ENCODE data around the gene PCGF3.
A peak's percentile ranks its signal among the peaks of the same experiment; 100 is the strongest.
"Not testable (repeated sequence)": the region's sequence is repeated elsewhere in the genome, so short reads cannot be mapped to it uniquely, and the experiment has no call there.

PCGF3 gene

DNA sequence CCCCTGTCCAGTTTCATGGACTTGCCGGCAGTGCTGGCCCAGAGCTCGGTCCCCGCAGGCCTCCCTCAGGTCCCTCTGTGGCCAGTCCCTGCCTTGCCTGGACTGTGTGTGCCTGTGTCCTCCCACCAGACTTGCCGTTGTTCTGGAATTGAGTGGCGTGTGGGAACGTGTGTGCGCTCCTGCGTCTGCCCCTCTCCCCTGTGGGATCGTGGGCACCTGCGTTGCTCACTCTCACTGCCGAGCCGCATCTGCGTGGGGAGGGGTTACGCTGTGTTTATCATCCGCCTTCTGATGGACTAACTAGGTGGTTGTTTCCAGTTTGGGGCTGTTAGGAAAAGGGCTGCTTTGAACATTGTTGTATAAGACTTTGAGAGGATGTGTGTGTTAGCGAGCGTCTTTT is 21.2 kb downstream of the PCGF3 start:
- no peak for DNase-seq

DNA sequence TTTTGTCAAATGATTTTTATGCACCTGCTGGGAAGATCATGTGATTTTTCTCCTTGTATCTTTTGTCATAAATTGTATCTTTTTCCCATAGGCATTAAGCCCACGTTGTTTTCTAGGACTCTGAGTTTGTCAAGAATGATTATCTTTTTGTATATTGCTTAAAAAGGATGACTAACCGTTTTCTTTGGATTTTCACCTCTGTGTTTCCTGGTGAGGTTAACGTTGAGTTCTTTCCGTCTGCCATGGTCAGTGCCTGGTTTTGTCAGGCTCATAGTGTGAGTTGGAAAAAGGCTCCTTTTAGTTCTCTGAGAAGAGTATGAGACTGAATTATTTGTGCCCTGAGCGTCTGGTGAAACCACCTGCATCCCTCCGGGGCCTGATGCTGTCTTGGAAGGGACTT is 21.9 kb downstream of the PCGF3 start:
- no peak for DNase-seq

DNA sequence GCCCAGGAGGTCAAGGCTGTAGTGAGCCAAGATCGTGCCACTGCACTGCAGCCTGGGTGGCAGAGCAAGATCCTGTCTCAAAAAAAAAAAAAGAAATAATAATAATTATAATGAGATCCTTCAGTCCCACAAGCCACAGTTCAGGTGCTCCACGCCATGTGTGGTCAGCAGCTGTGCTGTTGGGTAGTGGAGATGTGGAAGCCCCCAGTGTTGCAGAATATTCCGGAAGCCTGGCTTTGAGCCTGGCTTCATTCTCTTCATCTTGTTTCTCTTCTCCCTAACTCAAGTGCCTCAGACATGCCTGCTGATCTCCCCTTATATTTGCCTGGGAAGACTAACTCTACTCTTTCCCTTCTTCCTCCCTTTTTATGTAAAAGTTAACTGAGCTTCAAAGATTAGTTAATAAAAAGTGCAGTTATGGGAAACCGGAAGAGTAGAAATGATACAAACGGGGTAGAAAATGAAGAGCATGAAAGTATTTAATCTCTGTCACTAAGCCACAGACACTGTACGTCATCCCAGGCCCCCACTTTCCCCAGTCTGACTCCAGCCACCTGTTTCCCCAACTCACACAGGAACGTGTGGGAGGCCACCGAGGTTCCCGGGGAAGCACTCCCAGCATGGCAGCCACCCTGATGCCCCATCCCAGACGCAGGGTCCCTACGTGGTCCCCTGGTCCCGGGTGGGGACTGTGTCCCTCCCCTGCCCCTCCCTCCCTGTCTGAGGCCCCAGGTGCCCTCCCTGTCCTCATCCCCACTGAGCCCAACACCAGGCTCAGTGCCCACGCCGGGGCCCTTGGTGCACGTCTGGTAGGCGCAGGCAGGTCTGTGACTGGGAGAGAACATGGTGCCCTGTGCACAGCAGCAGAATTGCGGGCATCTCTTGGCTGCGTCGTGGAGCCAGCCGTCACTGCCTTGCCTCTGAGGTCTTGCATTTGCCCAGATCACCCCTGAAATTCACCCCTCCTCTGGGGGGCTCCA is 24.0 kb downstream of the PCGF3 start:
- no peak for DNase-seq

DNA sequence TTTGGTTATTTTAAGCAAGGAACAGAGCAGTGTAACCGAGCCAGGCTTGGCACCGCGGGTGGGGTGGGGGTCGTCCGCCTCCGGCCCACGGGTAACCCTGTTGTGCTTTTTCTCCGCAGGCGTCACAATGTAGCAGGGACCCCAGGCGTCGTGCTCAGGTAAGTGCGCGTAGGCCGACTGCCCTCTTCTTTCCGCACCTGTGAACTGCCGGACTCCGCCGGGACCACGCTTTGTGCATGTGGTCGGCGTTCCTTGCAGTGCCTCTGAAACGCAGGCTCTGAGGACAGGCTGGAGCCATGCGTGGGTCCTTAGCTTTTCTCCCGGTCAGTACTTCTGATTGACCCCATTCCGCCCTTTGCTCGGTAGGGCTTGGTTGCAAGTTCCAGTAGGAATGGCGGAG is 24.9 kb downstream of the PCGF3 start:
- DNase-seq: no peak

DNA sequence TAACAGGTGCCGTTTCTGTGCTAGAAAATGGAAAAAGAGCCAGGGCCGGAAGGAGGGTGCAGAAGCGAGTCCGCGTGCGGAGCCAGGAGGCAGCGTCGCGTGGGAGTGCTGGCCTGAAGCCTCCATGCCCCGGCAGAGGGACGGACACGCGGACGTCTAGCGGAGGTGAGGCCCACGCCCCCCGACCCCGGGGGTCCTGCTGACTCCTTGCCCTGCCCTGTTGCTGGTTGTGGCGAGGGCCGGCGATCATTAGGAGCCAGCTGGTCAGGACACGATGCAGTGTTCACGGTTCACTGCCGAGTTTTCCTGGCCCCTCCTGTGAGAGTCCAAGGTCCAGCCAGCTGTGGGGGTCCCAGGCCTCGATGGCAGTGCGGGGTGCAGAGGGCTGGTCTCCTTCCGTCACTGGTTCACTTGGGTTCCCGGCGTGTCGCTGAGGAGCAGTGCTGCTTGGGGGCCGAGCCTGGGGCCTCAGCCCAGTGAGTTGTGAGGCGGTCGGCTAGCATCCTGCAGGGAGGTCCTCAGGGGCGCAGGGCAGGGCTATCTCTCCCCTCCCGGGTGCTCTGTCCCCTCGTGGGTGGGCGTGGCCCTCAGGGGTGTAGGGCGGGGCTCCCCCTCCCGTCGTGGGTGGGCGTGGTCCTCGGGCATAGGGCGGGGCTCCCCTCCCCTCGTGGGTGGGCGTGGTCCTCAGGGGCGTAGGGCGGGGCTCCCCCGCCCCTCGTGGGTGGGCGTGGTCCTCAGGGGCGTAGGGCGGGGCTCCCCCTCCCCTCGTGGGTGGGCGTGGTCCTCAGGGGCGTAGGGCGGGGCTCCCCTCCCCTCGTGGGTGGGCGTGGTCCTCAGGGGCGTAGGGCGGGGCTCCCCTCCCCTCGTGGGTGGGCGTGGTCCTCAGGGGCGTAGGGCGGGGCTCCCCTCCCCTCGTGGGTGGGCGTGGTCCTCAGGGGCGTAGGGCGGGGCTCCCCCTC is 25.6 kb downstream of the PCGF3 start:
- not testable (repeated sequence) for DNase-seq

DNA sequence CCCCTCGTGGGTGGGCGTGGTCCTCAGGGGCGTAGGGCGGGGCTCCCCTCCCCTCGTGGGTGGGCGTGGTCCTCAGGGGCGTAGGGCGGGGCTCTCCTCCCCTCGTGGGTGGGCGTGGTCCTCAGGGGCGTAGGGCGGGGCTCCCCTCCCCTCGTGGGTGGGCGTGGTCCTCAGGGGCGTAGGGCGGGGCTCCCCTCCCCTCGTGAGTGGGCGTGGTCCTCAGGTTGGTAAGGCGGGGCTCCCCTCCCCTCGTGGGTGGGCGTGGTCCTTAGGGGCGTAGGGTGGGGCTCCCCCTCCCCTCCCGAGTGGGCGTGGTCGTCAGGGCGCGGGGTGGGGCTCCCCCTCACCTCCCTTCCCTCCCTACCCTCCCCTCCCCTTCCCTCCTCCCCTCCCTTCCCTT is 26.3 kb downstream of the PCGF3 start:
- not testable (repeated sequence) for DNase-seq

DNA sequence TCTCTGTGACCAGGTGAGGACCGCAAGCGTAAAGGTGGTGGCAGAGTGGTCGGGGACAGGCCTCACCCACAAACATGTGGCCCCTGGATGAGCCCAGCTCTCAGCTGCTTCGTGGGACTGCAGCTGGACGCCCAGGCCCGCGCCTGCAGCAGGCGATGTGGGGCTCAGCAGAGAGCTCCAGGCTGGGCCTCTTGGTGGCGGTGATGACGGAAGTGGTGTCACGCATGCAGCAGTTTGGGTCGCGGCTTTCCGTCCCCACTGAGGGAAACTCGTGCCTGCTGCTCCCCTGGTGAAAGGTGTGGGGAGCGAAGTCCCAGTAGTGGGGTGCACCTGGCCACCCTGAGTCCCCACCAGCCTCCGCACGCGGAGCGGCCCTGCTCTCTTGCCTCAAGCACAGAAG is 26.9 kb downstream of the PCGF3 start:
- DNase-seq: no peak

DNA sequence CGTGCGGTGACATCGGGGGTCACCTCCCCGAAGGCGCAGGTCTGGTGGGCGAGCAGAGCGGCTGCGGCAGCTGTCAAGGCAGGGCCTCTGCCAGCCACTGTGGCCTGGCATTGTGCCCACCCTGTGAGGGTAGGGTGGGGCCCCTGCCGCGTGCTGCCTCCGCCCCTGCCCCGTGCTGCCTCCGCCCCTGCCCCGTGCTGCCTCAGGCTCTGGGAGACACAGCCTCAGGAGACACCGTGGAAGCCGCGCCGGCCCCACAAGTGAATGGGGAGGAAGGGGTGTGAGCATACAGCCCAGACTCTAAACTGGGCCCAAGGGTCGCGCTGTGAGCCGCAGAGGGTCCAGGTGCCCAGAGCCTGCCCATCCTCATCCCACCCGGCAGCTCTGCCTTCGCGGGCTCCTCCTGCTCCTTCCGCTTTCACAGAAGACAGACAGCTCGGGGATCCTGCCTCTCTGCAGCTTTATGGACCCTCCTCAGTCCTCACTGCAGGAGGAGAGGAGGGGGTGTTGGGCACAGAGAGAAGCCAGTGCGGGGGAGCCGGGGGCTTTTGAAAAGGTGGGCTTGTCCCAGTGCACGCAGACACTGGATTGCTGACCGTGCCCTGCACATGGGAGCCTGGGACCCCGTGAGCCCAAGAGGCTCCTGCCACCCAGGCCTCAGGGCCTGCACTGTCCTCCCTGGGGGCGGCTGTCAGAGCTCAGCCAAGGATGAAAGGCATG is 27.4 kb downstream of the PCGF3 start:
- no peak for DNase-seq

DNA sequence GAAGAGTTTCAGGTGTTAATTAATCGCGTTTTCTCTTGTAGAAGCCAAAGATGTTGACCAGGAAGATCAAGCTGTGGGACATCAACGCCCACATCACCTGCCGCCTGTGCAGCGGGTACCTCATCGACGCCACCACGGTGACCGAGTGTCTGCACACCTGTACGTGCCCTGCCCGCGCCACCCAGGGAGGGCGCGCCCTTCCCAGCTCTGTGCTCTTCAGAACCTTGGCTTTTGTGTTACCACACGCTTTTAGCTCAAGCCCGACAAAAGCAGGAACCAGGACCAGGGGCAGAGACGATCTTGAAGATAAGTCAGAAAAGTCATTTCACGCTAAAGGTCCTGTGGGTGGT is 28.0 kb downstream of the PCGF3 start:
- DNase-seq: no peak

DNA sequence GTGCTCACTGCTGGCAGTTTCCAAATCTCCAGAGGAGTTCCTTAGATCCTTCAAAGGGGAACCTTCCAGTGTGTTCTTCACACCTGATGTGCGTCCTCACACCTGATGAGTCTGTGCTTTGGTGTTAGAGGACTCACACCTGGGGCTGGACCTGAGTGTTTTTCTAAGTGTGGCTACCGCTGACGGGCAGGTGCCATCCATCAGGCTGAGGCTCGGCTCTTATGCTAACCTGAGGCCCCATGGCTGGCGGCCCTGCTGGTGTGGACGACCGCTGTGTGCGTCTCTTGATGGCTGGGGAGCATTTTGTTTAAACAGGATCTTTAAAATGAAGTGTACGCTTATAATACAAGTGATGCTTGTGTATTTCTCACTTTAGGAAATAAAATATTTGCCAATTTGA is 28.4 kb downstream of the PCGF3 start:
- DNase-seq: no peak

DNA sequence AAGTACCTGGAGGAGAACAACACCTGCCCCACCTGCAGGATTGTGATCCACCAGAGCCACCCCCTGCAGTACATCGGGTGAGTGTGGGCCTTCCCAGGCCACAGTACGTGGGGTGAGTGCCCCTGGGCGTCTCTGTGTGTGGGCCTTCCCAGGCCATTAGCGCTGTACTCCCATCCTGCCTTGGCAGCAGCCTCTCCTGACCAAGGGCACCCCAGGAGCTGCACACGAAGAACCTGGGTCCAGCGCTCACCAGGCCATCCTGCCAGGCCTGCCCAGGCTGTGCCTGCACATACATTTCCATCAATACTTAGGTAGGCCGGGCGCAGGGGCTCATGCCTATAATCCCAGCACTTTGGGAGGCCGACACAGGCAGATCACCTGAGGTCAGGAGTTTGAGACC is 29.3 kb downstream of the PCGF3 start:
- DNase-seq: no peak

DNA sequence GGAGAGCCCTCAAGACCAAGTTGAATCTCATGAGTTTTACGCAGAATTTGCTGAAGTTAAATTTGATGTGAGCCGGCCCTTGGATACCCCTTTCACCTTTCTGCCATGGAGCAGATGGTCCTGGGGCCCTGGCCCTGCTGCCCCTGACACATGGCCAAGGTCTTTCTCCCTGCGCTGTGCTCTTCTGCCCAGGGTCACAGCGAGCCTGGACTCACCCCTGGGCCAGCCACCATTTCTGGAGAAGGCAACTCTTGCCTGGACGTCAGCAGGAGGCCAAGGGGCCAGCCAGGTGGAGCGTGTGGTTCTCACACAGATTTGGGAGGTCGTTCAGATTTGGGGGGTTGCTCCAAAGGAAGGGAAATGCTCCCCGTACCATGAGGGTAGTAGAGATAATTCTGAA is 30.0 kb downstream of the PCGF3 start:
- no peak for DNase-seq

DNA sequence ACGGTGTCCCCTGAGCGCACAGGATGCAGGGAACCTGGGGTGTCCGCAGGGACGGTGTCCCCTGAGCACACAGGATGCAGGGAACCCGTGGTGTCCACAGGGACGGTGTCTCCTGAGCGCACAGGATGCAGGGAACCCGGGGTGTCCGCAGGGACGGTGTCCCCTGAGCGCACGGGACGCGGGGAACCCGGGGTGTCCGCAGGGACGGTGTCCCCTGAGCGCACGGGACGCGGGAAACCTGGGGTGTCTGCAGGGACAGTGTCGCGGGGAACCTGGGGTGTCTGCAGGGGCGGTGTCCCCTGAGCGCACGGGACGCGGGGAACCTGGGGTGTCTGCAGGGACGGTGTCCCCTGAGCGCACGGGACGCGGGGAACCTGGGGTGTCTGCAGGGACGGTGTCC is 30.9 kb downstream of the PCGF3 start:
- DNase-seq: not testable (repeated sequence)

DNA sequence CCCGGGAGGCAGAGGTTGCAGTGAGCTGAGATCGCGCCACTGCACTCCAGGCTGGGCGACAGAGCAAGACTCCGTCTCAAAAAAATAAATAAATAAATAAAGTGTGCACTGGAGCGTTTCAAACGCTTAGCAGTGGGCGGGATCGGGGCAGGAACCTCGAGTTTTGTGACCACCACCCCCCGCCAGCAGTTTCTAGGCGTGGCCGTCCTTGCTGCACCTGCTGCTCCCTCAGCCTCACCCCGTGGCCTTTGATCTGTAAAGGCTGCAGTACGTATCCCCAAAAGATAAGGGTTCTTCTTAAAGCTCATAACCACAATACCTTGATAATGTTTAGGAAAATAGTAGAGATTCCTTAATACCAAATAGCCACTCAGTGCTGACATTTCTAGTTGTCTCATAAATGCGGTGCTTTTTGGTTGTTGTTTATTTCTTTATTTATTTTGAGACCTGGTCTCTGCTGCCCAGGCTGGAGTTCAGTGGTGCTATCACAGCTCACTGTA is 33.2 kb downstream of the PCGF3 start:
- DNase-seq: no peak

DNA sequence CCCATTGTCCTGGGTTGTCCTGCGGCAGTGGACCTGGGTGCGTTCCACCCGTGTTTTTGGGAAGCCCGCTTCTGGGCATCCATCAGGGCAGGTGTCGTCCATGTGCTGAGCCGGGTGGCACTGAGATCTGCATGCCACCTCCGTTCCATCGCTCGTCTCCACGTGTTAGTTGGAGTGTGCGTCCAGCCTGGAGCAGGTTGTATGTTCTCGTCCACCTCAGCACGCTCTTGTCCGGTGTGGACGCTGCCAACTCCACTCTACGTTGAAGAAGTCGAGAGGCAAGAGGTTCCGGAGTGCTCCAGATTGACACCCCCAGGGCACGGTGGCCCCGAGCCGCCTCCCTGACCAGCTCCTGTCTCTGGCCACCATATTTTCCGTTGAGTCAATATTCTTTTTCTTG is 33.9 kb downstream of the PCGF3 start:
- DNase-seq: no peak

DNA sequence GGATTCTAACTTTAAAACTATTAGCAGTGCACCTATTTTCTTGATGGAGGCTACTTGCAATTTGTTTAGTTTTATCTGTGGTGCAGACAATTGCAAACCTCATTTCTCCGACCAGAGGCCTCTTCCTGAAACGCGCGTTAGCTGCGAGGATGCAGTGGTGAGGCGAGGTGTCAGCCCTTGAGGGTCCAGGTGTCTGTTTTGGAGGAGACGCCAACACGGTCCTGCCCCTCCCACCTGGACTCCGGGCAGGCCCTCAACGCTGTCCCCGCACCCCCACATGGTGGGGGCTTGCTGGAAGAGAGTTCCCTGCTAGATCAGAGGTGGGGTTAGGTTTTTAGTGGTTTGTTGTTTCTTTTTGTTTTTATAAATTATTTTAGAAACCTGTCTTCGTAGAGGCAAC is 34.4 kb downstream of the PCGF3 start:
- no peak for DNase-seq

DNA sequence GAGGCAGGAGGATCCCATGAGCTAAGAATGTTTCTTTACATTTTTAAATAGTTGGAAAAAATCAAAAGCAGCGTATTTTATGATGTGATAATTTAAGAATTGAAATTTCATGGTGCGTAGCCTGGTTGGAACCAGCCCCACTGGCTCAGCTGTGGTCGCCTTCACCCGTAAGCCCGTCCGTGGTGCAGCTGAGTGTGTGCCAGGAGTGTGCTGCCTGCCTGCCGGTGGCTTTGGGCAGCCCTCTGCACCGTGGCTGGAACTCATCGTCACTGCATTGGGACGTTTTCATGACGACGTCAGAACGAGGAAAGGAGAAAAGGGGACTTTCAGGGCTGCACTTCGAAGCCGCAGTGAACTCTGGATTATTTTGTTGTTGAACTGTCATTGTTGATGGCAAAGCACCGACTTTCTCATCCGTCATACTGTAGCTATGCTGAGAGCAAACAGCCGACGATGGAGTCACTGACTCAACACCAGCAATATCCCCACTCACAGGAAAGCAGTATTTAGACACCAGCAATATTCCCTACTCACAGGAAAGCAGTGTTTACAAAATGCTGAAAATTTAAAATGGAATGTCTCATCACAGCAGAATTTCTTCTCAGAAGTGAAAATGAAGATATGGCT is 35.1 kb downstream of the PCGF3 start:
- DNase-seq: no peak

DNA sequence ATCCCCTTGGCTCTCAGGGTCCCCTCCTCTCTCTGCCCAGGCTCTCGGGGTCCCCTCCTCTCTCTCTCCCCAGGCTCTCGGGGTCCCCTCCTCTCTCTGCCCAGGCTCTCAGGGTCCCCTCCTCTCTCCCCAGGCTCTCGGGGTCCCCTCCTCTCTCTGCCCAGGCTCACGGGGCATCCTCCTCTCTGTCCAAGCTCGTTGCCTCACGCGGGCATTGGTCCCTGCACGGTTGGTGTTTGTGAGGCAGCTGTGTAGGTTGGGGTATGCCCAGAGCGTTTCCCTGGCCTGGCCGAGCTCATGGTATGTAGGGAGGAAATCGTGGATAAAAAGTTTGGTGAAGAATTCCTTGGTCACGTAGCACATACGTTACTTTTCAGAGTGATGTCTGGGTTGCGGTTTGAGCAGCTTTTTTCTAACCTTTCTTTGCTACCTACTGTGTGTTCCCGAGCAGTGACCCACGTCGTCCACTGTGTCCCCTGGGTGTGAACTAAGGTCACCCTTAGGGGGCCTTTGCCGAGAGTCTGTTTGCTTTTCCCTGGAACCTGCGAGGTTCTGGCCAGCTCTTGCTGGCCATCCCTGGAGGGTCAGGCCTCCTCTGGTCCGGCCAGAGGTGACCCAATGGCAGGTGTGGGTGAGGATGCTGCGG is 36.6 kb downstream of the PCGF3 start:
- no peak for DNase-seq

DNA sequence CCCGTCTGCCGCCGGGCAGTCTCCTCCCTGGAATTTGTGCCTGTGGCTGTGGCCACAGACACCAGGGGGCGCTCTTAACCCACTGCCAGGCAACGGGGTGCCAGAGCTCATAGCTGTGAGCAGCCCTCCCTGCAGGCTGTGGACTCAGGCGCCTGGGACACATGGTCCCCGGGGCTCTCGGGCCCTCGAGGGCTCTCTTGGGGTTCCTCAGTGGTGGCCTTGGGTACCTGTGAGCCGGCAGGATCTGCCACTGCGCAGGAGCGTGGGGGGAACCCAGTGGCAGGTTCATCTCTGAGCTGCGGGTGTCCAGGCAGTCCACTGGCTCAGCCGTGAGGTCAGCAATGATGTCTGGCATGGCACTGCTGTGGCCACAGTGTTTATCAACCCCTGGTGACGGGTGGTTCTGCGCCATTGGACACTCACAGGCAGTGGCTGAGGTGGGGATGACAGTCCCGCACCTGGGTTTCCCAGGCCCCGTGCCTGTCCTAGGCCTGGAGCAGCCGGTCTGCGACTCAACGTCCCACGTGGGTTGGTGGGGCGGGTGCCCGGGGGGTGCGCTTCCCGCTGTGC is 37.2 kb downstream of the PCGF3 start:
- peak; percentile 85 for DNase-seq

DNA sequence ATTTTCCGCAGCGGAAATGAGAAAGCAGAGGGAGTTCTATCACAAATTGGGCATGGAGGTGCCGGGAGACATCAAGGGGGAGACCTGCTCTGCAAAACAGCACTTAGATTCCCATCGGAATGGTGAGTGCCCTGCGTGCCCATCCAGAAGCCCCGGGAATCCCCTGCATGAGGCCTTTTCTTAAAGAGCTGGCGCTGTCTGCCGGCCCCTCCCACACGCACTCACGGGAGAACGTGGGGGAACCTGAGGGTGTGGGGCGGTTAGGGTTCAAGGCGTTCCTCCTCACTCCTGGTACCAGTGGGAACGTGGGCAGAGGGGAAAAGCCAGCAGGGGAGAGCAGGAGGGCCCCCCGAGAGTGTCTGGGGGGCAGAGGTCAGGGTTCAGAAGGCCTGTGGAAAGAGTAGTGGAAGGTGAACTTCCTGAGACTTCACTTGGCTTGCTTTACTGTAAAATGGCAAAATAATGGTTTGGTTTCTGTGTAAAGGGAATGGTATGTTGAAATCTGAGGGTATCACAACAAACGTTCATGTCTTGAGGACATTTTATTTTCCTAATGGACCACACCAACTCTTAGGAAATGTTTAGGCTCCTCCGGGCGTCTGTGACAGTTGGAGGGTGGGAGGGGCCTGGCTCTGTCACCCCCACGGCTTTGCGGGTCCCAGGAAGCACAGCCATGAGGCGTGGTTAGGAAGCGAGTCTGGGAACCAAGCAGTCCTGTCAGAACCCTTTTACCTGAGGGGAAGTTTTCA is 38.0 kb downstream of the PCGF3 start:
- DNase-seq: no peak
